IMR-90 (cell line): ENCODE results near the gene CADM2. TPM values are rescaled to one million over a fixed set of nuclear protein-coding genes. Genes with fewer than 3 reads are reported as not detected.

ENCODE experiments used
- ATAC-seq: fragments of 200-7000 bp; cut with Tn5 transposase; 2 replicates; pipeline ENCODE4 v1.9.1; 2020; ENCODE audit warnings: low read depth, mild to moderate bottlenecking, moderate library complexity
- BruUV-seq: library from RNA; stranded (reverse); fragments of 400-500 nt; replicated peaks from 2 replicates; lab custom pipeline; 2021; lab: Mats Ljungman, UMichigan
- CTCF ChIA-PET: fragments of 300-600 bp; formaldehyde crosslinking; extraction: SDS; loops from one replicate; lab custom pipeline; 2021; ENCODE audit warnings: antibody characterized with exemption; lab: Yijun Ruan, JAX
- POLR2A ChIA-PET: fragments of 300-600 bp; sonication (Branson Sonifier 250); formaldehyde crosslinking; loops from one replicate; lab custom pipeline; 2022; ENCODE audit warnings: antibody characterized with exemption; ENCODE audit not compliant: unreplicated experiment; lab: Charles Lee
- DNase-seq: peaks from one replicate; pipeline ENCODE4 v3.0.0; 2013
- H2AFZ ChIP-seq: replicated peaks from 2 replicates; pipeline ENCODE3; 2013; ENCODE audit warnings: low read length, mild to moderate bottlenecking; ENCODE audit not compliant: poor library complexity
- H2AK5ac ChIP-seq: 2 replicates; pipeline ENCODE4 v1.6.1; 2013; ENCODE audit warnings: low read depth, low read length, inconsistent platforms
- H2AK9ac ChIP-seq: replicated peaks from 2 replicates; pipeline ENCODE3; 2013; ENCODE audit warnings: mild to moderate bottlenecking, low read depth, low read length, moderate library complexity; ENCODE audit not compliant: poor library complexity
- H2BK120ac ChIP-seq: 2 replicates; pipeline ENCODE4 v1.6.1; 2013; ENCODE audit warnings: low read depth, low read length, inconsistent platforms
- H2BK15ac ChIP-seq: 3 replicates; pipeline ENCODE4 v1.6.1; 2013; ENCODE audit warnings: low read depth, low read length, inconsistent platforms
- H2BK20ac ChIP-seq: 2 replicates; pipeline ENCODE4 v1.6.1; 2013; ENCODE audit warnings: low read depth, mild to moderate bottlenecking, inconsistent platforms, low read length, moderate library complexity
- H2BK5ac ChIP-seq: 2 replicates; pipeline ENCODE4 v1.6.1; 2013; ENCODE audit warnings: mild to moderate bottlenecking, low read depth, low read length, inconsistent platforms; ENCODE audit not compliant: poor library complexity, severe bottlenecking
- H3K14ac ChIP-seq: replicated peaks from 2 replicates; pipeline ENCODE4 v1.6.1; 2013; ENCODE audit warnings: low read depth, low read length, inconsistent platforms
- H3K18ac ChIP-seq: 2 replicates; pipeline ENCODE4 v1.6.1; 2013; ENCODE audit warnings: low read depth, low read length, control low read depth
- H3K23ac ChIP-seq: 2 replicates; pipeline ENCODE4 v1.6.1; 2013; ENCODE audit warnings: low read depth, low read length, inconsistent platforms
- H3K27ac ChIP-seq: 2 replicates; pipeline ENCODE4 v1.5.1; 2013; ENCODE audit warnings: mild to moderate bottlenecking, control low read depth, low read length; ENCODE audit not compliant: insufficient read depth
- H3K27me3 ChIP-seq: 2 replicates; pipeline ENCODE4 v1.6.1; 2013; ENCODE audit warnings: low read length; ENCODE audit not compliant: control insufficient read depth, insufficient read depth
- H3K36me3 ChIP-seq: 2 replicates; pipeline ENCODE4 v1.6.1; 2013; ENCODE audit warnings: low read length, mixed read lengths; ENCODE audit not compliant: control insufficient read depth, insufficient read depth
- H3K4ac ChIP-seq: 2 replicates; pipeline ENCODE4 v1.6.1; 2013; ENCODE audit warnings: low read depth, low read length, inconsistent platforms
- H3K4me1 ChIP-seq: 2 replicates; pipeline ENCODE4 v1.6.1; 2013; ENCODE audit warnings: low read length, mixed read lengths; ENCODE audit not compliant: control insufficient read depth, insufficient read depth
- H3K4me2 ChIP-seq: 2 replicates; pipeline ENCODE4 v1.6.1; 2013; ENCODE audit warnings: low read depth, mild to moderate bottlenecking, control low read depth, low read length, moderate library complexity
- H3K4me3 ChIP-seq: 2 replicates; pipeline ENCODE4 v1.5.1; 2013; ENCODE audit warnings: low read depth, mild to moderate bottlenecking, control low read depth, low read length, moderate library complexity; ENCODE audit not compliant: insufficient read depth
- H3K56ac ChIP-seq: 2 replicates; pipeline ENCODE4 v1.6.1; 2013; ENCODE audit warnings: low read length, inconsistent platforms; ENCODE audit not compliant: insufficient read depth; ENCODE audit errors: extremely low read depth
- H3K79me1 ChIP-seq, 2 experiments: 2 replicates each; pipeline ENCODE4 v1.6.1; 2013; ENCODE audit warnings: low read length in 2 of 2, inconsistent platforms in 1 of 2, low read depth in 1 of 2
- H3K9ac ChIP-seq: 2 replicates; pipeline ENCODE4 v1.6.1; 2013; ENCODE audit warnings: low read depth, low read length, control low read depth
- H3K9me1 ChIP-seq: 2 replicates; pipeline ENCODE4 v1.6.1; 2013; ENCODE audit warnings: low read length, inconsistent platforms; ENCODE audit not compliant: insufficient read depth
- H3K9me3 ChIP-seq: 2 replicates; pipeline ENCODE4 v1.6.1; 2013; ENCODE audit warnings: low read length; ENCODE audit not compliant: control insufficient read depth, insufficient read depth
- H4K20me1 ChIP-seq: 2 replicates; pipeline ENCODE4 v1.6.1; 2013; ENCODE audit warnings: low read length, inconsistent platforms; ENCODE audit not compliant: insufficient read depth
- H4K5ac ChIP-seq: 2 replicates; pipeline ENCODE4 v1.6.1; 2013; ENCODE audit warnings: mild to moderate bottlenecking, low read depth, low read length, control low read depth
- H4K8ac ChIP-seq, 2 experiments: 2 replicates each; pipeline ENCODE4 v1.6.1; 2013; ENCODE audit warnings: low read depth in 2 of 2, low read length in 2 of 2, control low read depth in 1 of 2, inconsistent platforms in 1 of 2
- H4K91ac ChIP-seq: 2 replicates; pipeline ENCODE4 v1.6.1; 2013; ENCODE audit warnings: low read depth, low read length, inconsistent platforms; ENCODE audit not compliant: insufficient read depth
- CEBPB ChIP-seq: IDR thresholded peaks from 2 replicates; pipeline ENCODE4 v1.6.1; 2012; ENCODE audit warnings: low read depth, low read length, improper control_type of control experiment
- CTCF ChIP-seq: conservative IDR thresholded peaks from 2 replicates; pipeline ENCODE4 v1.5.1; 2012; ENCODE audit warnings: mild to moderate bottlenecking, low read depth, low read length, improper control_type of control experiment
- MAFK ChIP-seq: IDR thresholded peaks from 2 replicates; pipeline ENCODE4 v1.6.1; 2012; ENCODE audit warnings: low read depth, low read length, improper control_type of control experiment
- MAZ ChIP-seq: IDR thresholded peaks from 2 replicates; pipeline ENCODE4 v1.6.1; 2012; ENCODE audit warnings: low read depth, mild to moderate bottlenecking, low read length, improper control_type of control experiment, moderate library complexity, borderline replicate concordance
- MXI1 ChIP-seq: IDR thresholded peaks from 2 replicates; pipeline ENCODE4 v1.6.1; 2012; ENCODE audit warnings: low read depth, mild to moderate bottlenecking, low read length, moderate library complexity, borderline replicate concordance
- NFE2L2 ChIP-seq: fragments of 150-350 bp; IDR thresholded peaks from 2 replicates; pipeline ENCODE4 v1.6.1; 2016; ENCODE audit warnings: low read depth, mild to moderate bottlenecking, low read length
- RAD21 ChIP-seq: IDR thresholded peaks from 2 replicates; pipeline ENCODE4 v1.6.1; 2012; ENCODE audit warnings: low read length, improper control_type of control experiment
- RFX5 ChIP-seq: IDR thresholded peaks from 2 replicates; pipeline ENCODE4 v1.8.0; 2012; ENCODE audit warnings: low read depth, mild to moderate bottlenecking, low read length, moderate library complexity
- SMC3 ChIP-seq: fragments of 150-350 bp; IDR thresholded peaks from 2 replicates; pipeline ENCODE4 v1.6.1; 2016; ENCODE audit warnings: low read depth, mild to moderate bottlenecking, antibody characterized with exemption, low read length, moderate library complexity
- WGBS, 2 experiments: methylation state at CpG; one replicate each; pipeline versions ENCODE4 v1.1.5 to v1.1.7; 2013; ENCODE audit warnings: missing lambda C conversion rate in 2 of 2; ENCODE audit not compliant: insufficient read length in 1 of 2; ENCODE audit errors: extremely low coverage in 2 of 2; 5-methylcytosine and 5-hydroxymethylcytosine counted together
- dilution Hi-C: fragments of 300-500 bp; cut with HindIII; formaldehyde crosslinking; loops from one replicate; pipeline ENCODE4 v1.14.3; 2018; ENCODE audit warnings: low sequenced_read_pairs; ENCODE audit not compliant: unreplicated experiment
- in situ Hi-C: fragments of 300-500 bp; cut with MboI; formaldehyde crosslinking; loops from 3 replicates; pipeline ENCODE4 v1.14.3; 2019; ENCODE audit warnings: low sequenced_read_pairs, inconsistent platforms, mixed read lengths
- intact Hi-C: fragments of 100-400 bp; cut with micrococcal nuclease; formaldehyde crosslinking; loops from 2 replicates; pipeline ENCODE4 v1.10.0; 2022
- polyA plus RNA-seq, 3 experiments: library from polyadenylated mRNA; depleted of rRNA; stranded (reverse); fragments of >200 nt; gene quantifications; 2 replicates each; pipeline ENCODE4 v1.2.3, GENCODE V29; 2012; ENCODE audit warnings: low replicate concordance in 1 of 3
- total RNA-seq: library from RNA; depleted of rRNA; stranded (reverse); fragments of >200 nt; gene quantifications from 2 replicates; pipeline ENCODE4 v1.2.3, GENCODE V29; 2012
- TF ChIP-seq, protein P1 (sequence below): fragments of 150-350 bp; IDR thresholded peaks from 2 replicates; pipeline ENCODE4 v1.6.1; 2016; ENCODE audit warnings: low read depth, mild to moderate bottlenecking, low read length, moderate library complexity, borderline replicate concordance

Gene CADM2
- total and polyA plus RNA-seq, 2 of the 4 experiments (the other 2 are of a cell fraction), result not detected

DNA sequence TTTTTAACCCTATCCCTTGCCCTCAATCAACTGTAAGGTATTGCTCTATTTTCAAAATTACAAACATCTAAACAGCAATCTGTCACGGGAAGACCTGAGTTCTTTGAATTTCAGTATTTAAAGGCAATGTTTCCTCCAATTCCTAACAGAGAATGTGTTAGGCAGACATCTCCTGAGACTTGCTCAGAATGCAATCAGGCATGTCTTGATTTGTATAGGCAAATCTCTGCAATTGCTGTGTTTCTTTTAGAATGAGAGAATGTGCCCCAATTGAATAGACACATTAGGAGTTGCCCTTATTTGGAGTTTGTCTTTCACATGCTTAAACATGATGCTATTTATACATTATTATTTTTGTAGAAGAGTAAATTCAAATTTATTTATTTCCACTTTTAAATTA is 205.6 kb downstream of the CADM2 start:
- WGBS, 2 experiments, result no CpG with 5 or more reads among the region's 1 CpG
- no peaks in the 10 kb centered on the region for H3K79me1 ChIP-seq
- H4K5ac ChIP-seq, result no peak overlapping the region
- H2BK5ac ChIP-seq, result no peak overlapping the region
- intact Hi-C loops (no loop called here), in situ Hi-C loops (no loop called here), dilution Hi-C loops (no loop called here)
- ATAC-seq (no peak), DNase-seq (no peak)
- no peak overlapping the region for H4K91ac ChIP-seq
- no peak overlapping the region for H3K18ac ChIP-seq
- H3K36me3 ChIP-seq, result no peaks in the 10 kb centered on the region
- H2AK9ac ChIP-seq, result no peak overlapping the region
- no peaks in the 10 kb centered on the region for H3K9me3 ChIP-seq
- no peak overlapping the region for H2BK120ac ChIP-seq
- no peak overlapping the region for H2AFZ ChIP-seq
- H3K9me1 ChIP-seq, result no peaks in the 10 kb centered on the region
- no peak overlapping the region for H3K23ac ChIP-seq
- H3K14ac ChIP-seq, result no peak overlapping the region
- no peak for TF ChIP-seq CTCF
- no peak for TF ChIP-seq CEBPB
- TF ChIP-seq, protein P1, sequence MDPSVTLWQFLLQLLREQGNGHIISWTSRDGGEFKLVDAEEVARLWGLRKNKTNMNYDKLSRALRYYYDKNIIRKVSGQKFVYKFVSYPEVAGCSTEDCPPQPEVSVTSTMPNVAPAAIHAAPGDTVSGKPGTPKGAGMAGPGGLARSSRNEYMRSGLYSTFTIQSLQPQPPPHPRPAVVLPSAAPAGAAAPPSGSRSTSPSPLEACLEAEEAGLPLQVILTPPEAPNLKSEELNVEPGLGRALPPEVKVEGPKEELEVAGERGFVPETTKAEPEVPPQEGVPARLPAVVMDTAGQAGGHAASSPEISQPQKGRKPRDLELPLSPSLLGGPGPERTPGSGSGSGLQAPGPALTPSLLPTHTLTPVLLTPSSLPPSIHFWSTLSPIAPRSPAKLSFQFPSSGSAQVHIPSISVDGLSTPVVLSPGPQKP, result no peak
- TF ChIP-seq RAD21, result no peak
- no peak for TF ChIP-seq MXI1
- TF ChIP-seq RFX5, result no peak
- TF ChIP-seq SMC3, result no peak
- no peak for TF ChIP-seq NFE2L2
- no peak for TF ChIP-seq MAFK
- no peak for TF ChIP-seq MAZ
- no peaks in the 10 kb centered on the region for H3K27me3 ChIP-seq
- H2BK15ac ChIP-seq, result no peak overlapping the region
- POLR2A ChIA-PET, result no interaction called here
- H4K8ac ChIP-seq, result no peak overlapping the region
- H3K56ac ChIP-seq, result no peak overlapping the region
- no peaks in the 10 kb centered on the region for H3K4me1 ChIP-seq
- no peaks in the 10 kb centered on the region for H4K20me1 ChIP-seq
- no peak overlapping the region for H3K4ac ChIP-seq
- no peak overlapping the region for H3K4me2 ChIP-seq
- no peak overlapping the region for H3K9ac ChIP-seq
- H2AK5ac ChIP-seq, result no peak overlapping the region
- CTCF ChIA-PET, result no interaction called here
- H2BK20ac ChIP-seq, result no peak overlapping the region
- BruUV-seq, result no TSS peak
- H3K4me3 ChIP-seq, result no peak overlapping the region
- no peak overlapping the region for H3K27ac ChIP-seq
